Trophoblast cell (in vitro differentiated cells and primary cell): ENCODE data around the gene ZNF71.

Experiments
- DNase-seq, 2 donors: peaks; one replicate each; pipeline ENCODE4 v3.0.0-alpha.2; 2016
- H2AFZ ChIP-seq: 2 replicates; pipeline ENCODE4 v1.6.1; 2013; ENCODE audit warnings: low read length, moderate library complexity, mild to moderate bottlenecking; ENCODE audit not compliant: insufficient read depth, poor library complexity
- H2AK5ac ChIP-seq: 2 replicates; pipeline ENCODE4 v1.6.1; 2013; ENCODE audit warnings: mild to moderate bottlenecking, low read length
- H2BK120ac ChIP-seq: 2 replicates; pipeline ENCODE4 v1.6.1; 2013; ENCODE audit warnings: low read length, mild to moderate bottlenecking, moderate library complexity; ENCODE audit not compliant: insufficient read depth, poor library complexity
- H2BK12ac ChIP-seq: 2 replicates; pipeline ENCODE4 v1.6.1; 2013; ENCODE audit warnings: mild to moderate bottlenecking, low read length, moderate library complexity
- H2BK5ac ChIP-seq: 2 replicates; pipeline ENCODE4 v1.6.1; 2013; ENCODE audit warnings: low read length, low read depth, moderate library complexity, mild to moderate bottlenecking; ENCODE audit not compliant: poor library complexity
- H3K14ac ChIP-seq: 2 replicates; pipeline ENCODE4 v1.6.1; 2013; ENCODE audit warnings: mild to moderate bottlenecking, low read length
- H3K18ac ChIP-seq: 2 replicates; pipeline ENCODE4 v1.6.1; 2013; ENCODE audit warnings: mild to moderate bottlenecking, low read length
- H3K23ac ChIP-seq: 2 replicates; pipeline ENCODE4 v1.6.1; 2013; ENCODE audit warnings: low read length
- H3K27ac ChIP-seq: 2 replicates; pipeline ENCODE4 v1.5.1; 2013; ENCODE audit warnings: low read depth, mild to moderate bottlenecking, inconsistent platforms, low read length, moderate library complexity
- H3K27me3 ChIP-seq: 2 replicates; pipeline ENCODE4 v1.6.1; 2013; ENCODE audit warnings: inconsistent platforms, mild to moderate bottlenecking, low read length, moderate library complexity; ENCODE audit not compliant: insufficient read depth
- H3K36me3 ChIP-seq, 2 experiments: 1 replicate in 1 of 2; 2 replicates in 1 of 2; pipeline ENCODE4 v1.6.1; 2013; ENCODE audit warnings: low read length in 2 of 2, mild to moderate bottlenecking in 2 of 2, moderate library complexity in 1 of 2; ENCODE audit not compliant: insufficient read depth in 2 of 2, control insufficient read depth in 1 of 2
- H3K4ac ChIP-seq: 2 replicates; pipeline ENCODE4 v1.6.1; 2013; ENCODE audit warnings: low read depth, mild to moderate bottlenecking, low read length, moderate library complexity
- H3K4me1 ChIP-seq, 2 experiments: 1 replicate in 1 of 2; 2 replicates in 1 of 2; pipeline ENCODE4 v1.6.1; 2013; ENCODE audit warnings: low read length in 2 of 2, mild to moderate bottlenecking in 2 of 2, moderate library complexity in 1 of 2; ENCODE audit not compliant: insufficient read depth in 2 of 2, control insufficient read depth in 1 of 2
- H3K4me2 ChIP-seq: 2 replicates; pipeline ENCODE4 v1.6.1; 2013; ENCODE audit warnings: inconsistent platforms, mild to moderate bottlenecking, low read length, moderate library complexity
- H3K4me3 ChIP-seq: 2 replicates; pipeline ENCODE4 v1.5.1; 2013; ENCODE audit warnings: mild to moderate bottlenecking, low read depth, low read length, inconsistent platforms
- H3K79me1 ChIP-seq: one replicate; pipeline ENCODE4 v1.6.1; 2013; ENCODE audit warnings: low read length
- H3K79me2 ChIP-seq: 2 replicates; pipeline ENCODE4 v1.6.1; 2013; ENCODE audit warnings: low read length, mild to moderate bottlenecking; ENCODE audit not compliant: control insufficient read depth, insufficient read depth, poor library complexity
- H3K9ac ChIP-seq: 2 replicates; pipeline ENCODE4 v1.6.1; 2013; ENCODE audit warnings: mild to moderate bottlenecking, low read length
- H3K9me3 ChIP-seq: 2 replicates; pipeline ENCODE4 v1.6.1; 2013; ENCODE audit warnings: low read depth, mild to moderate bottlenecking, control low read depth, inconsistent platforms, low read length; ENCODE audit not compliant: insufficient read depth
- H4K12ac ChIP-seq: 2 replicates; pipeline ENCODE4 v1.6.1; 2013; ENCODE audit warnings: low read depth, mild to moderate bottlenecking, low read length, moderate library complexity
- H4K8ac ChIP-seq: 2 replicates; pipeline ENCODE4 v1.6.1; 2013; ENCODE audit warnings: low read depth, mild to moderate bottlenecking, low read length, moderate library complexity
- H4K91ac ChIP-seq: one replicate; pipeline ENCODE4 v1.6.1; 2013; ENCODE audit warnings: low read depth, mild to moderate bottlenecking, low read length, moderate library complexity
- WGBS: extraction: QIAGEN DNeasy Blood & Tissue Kit; methylation state at CpG from one replicate; pipeline ENCODE4 v1.1.7; 2013; ENCODE audit warnings: missing lambda C conversion rate; ENCODE audit not compliant: insufficient read length, insufficient coverage; ENCODE audit errors: extremely low coverage; 5-methylcytosine and 5-hydroxymethylcytosine counted together

ZNF71 gene

GRCh38 chr19:56633021-56633420 lies 37.9 kb downstream of the ZNF71 start:
- H3K4me2 ChIP-seq, result no peak overlapping the region
- H3K9ac ChIP-seq, result no peak overlapping the region
- no peak overlapping the region for H2BK5ac ChIP-seq
- H3K14ac ChIP-seq, result no peak overlapping the region
- H2AFZ ChIP-seq, result no peak overlapping the region
- H3K27ac ChIP-seq, result no peak overlapping the region
- no peak overlapping the region for H3K23ac ChIP-seq
- H3K9me3 ChIP-seq, result peaks cover 26% of the 10 kb centered on the region
- no peak overlapping the region for H4K91ac ChIP-seq
- H4K12ac ChIP-seq, result no peak overlapping the region
- H4K8ac ChIP-seq, result no peak overlapping the region
- H3K79me1 ChIP-seq, result no peaks in the 10 kb centered on the region
- H2BK12ac ChIP-seq, result no peak overlapping the region
- H2AK5ac ChIP-seq, result no peak overlapping the region
- no peak overlapping the region for H3K18ac ChIP-seq
- H3K4me3 ChIP-seq, result no peak overlapping the region
- no peaks in the 10 kb centered on the region for H3K79me2 ChIP-seq
- H3K4me1 ChIP-seq, result no peaks in the 10 kb centered on the region
- no peak overlapping the region for H2BK120ac ChIP-seq
- WGBS, result no CpG with 5 or more reads among the region's 1 CpG
- H3K4ac ChIP-seq, result no peak overlapping the region
- H3K27me3 ChIP-seq, result no peaks in the 10 kb centered on the region
- H3K36me3 ChIP-seq, result no peaks in the 10 kb centered on the region
- DNase-seq, result no peak

- no peak overlapping the region for H3K14ac ChIP-seq
- H2BK12ac ChIP-seq, result no peak overlapping the region
- no peak overlapping the region for H3K4me3 ChIP-seq
- no peak overlapping the region for H3K23ac ChIP-seq
- no peak overlapping the region for H3K27ac ChIP-seq
- no peak overlapping the region for H2AK5ac ChIP-seq
- no peaks in the 10 kb centered on the region for H3K36me3 ChIP-seq
- no peaks in the 10 kb centered on the region for H3K27me3 ChIP-seq
- H2BK120ac ChIP-seq, result no peak overlapping the region
- H3K4me1 ChIP-seq, result no peaks in the 10 kb centered on the region
- peaks cover 11% of the 10 kb centered on the region for H3K9me3 ChIP-seq
- no peak overlapping the region for H2AFZ ChIP-seq
- no peaks in the 10 kb centered on the region for H3K79me1 ChIP-seq
- no peak overlapping the region for H4K8ac ChIP-seq
- H2BK5ac ChIP-seq, result no peak overlapping the region
- H3K9ac ChIP-seq, result no peak overlapping the region
- no peak overlapping the region for H3K4ac ChIP-seq
- peak; percentile 88 to 95 for DNase-seq
- H3K79me2 ChIP-seq, result no peaks in the 10 kb centered on the region
- WGBS, result no CpG with 5 or more reads among the region's 21 CpGs
- no peak overlapping the region for H4K91ac ChIP-seq
- no peak overlapping the region for H4K12ac ChIP-seq
- H3K18ac ChIP-seq, result no peak overlapping the region
- no peak overlapping the region for H3K4me2 ChIP-seq
These were observed 43.0 kb downstream of the ZNF71 start for GRCh38 chr19:56637976-56638555.

- no peak overlapping the region for H4K91ac ChIP-seq
- H3K79me2 ChIP-seq, result no peaks in the 10 kb centered on the region
- no peaks in the 10 kb centered on the region for H3K36me3 ChIP-seq
- no peaks in the 10 kb centered on the region for H3K4me1 ChIP-seq
- H4K8ac ChIP-seq, result no peak overlapping the region
- H2AFZ ChIP-seq, result no peak overlapping the region
- no peak overlapping the region for H3K4me2 ChIP-seq
- no peak overlapping the region for H2BK120ac ChIP-seq
- H3K27ac ChIP-seq, result no peak overlapping the region
- no peak overlapping the region for H2AK5ac ChIP-seq
- DNase-seq, result peak; percentile 13 to 74
- no peak overlapping the region for H3K9ac ChIP-seq
- no peaks in the 10 kb centered on the region for H3K79me1 ChIP-seq
- H3K9me3 ChIP-seq, result peaks cover 18% of the 10 kb centered on the region
- H2BK5ac ChIP-seq, result no peak overlapping the region
- no peak overlapping the region for H3K18ac ChIP-seq
- no peaks in the 10 kb centered on the region for H3K27me3 ChIP-seq
- H3K4ac ChIP-seq, result no peak overlapping the region
- H3K23ac ChIP-seq, result no peak overlapping the region
- no peak overlapping the region for H4K12ac ChIP-seq
- H2BK12ac ChIP-seq, result no peak overlapping the region
- H3K14ac ChIP-seq, result no peak overlapping the region
- no peak overlapping the region for H3K4me3 ChIP-seq
- no CpG with 5 or more reads among the region's 7 CpGs for WGBS
These were observed 44.1 kb downstream of the ZNF71 start for GRCh38 chr19:56639217-56639616.

GRCh38 chr19:56642711-56643459 lies 47.8 kb downstream of the ZNF71 start, which contains the start of gene SMIM17:
TSS of gene SMIM17 (plus strand) at chr19:56643159. CDS start at chr19:56645668, 2,509 bp downstream.
- H2BK12ac ChIP-seq, result no peak within 1 kb of the TSS
- no peak within 1 kb of the TSS for H2AK5ac ChIP-seq
- H4K8ac ChIP-seq, result no peak within 1 kb of the TSS
- WGBS, result no CpG with 5 or more reads among the region's 60 CpGs
- no peak for DNase-seq
- no peak within 1 kb of the TSS for H3K4ac ChIP-seq
- H3K79me1 ChIP-seq, result no peaks in the 10 kb centered on the region
- no peak within 1 kb of the TSS for H2AFZ ChIP-seq
- no peak within 1 kb of the TSS for H2BK120ac ChIP-seq
- no peaks in the 10 kb centered on the region for H3K36me3 ChIP-seq
- H3K4me1 ChIP-seq, result no peaks in the 10 kb centered on the region
- no peak within 1 kb of the TSS for H2BK5ac ChIP-seq
- H3K27me3 ChIP-seq, result no peaks in the 10 kb centered on the region
- no peak within 1 kb of the TSS for H4K12ac ChIP-seq
- no peak within 1 kb of the TSS for H3K23ac ChIP-seq
- H3K9me3 ChIP-seq, result peaks cover 27% of the 10 kb centered on the region
- H3K14ac ChIP-seq, result no peak within 1 kb of the TSS
- no peaks in the 10 kb centered on the region for H3K79me2 ChIP-seq
- no peak within 1 kb of the TSS for H3K27ac ChIP-seq
- H4K91ac ChIP-seq, result no peak within 1 kb of the TSS
- no peak within 1 kb of the TSS for H3K9ac ChIP-seq
- H3K4me3 ChIP-seq, result no peak within 1 kb of the TSS
- no peak within 1 kb of the TSS for H3K4me2 ChIP-seq
- H3K18ac ChIP-seq, result no peak within 1 kb of the TSS
